ENCODE data around the gene SFXN3.
A peak's percentile ranks its signal among the peaks of the same experiment; 100 is the strongest.

The SFXN3 gene

GRCh38 chr10:101036726-101037125 is 5.7 kb downstream of the SFXN3 start:
- DNase-seq = no peak

- no peak for DNase-seq
Observed at GRCh38 chr10:101038484-101038883, 7.5 kb downstream of the SFXN3 start.

- no peak for DNase-seq
Observed at GRCh38 chr10:101040061-101040460, 9.0 kb downstream of the SFXN3 start.

GRCh38 chr10:101040851-101041250 is 9.8 kb downstream of the SFXN3 start:
- DNase-seq = no peak

GRCh38 chr10:101041252-101041761 is 10.3 kb downstream of the SFXN3 start:
- DNase-seq = peak; percentile 83

- DNase-seq = no peak
Observed at GRCh38 chr10:101042118-101042517, 11.1 kb downstream of the SFXN3 start.

- DNase-seq = peak; percentile 95
Observed at GRCh38 chr10:101042667-101043362, 11.8 kb downstream of the SFXN3 start.

GRCh38 chr10:101043363-101043707 is 12.3 kb downstream of the SFXN3 start:
- DNase-seq = no peak

- DNase-seq = no peak
Observed at GRCh38 chr10:101044117-101044516, 13.1 kb downstream of the SFXN3 start.

- DNase-seq = no peak
Observed at GRCh38 chr10:101046332-101047238, 15.6 kb downstream of the SFXN3 start.

GRCh38 chr10:101047268-101047667 is 16.2 kb downstream of the SFXN3 start:
- no peak for DNase-seq

- no peak for DNase-seq
Observed at GRCh38 chr10:101047961-101048892, 17.2 kb downstream of the SFXN3 start.

- peak; percentile 87 for DNase-seq
Observed at GRCh38 chr10:101050208-101051069, 19.4 kb downstream of the SFXN3 start.

- DNase-seq = no peak
Observed at GRCh38 chr10:101052285-101052684, 21.3 kb downstream of the SFXN3 start.

- DNase-seq = no peak
Observed at GRCh38 chr10:101053516-101053915, 22.5 kb downstream of the SFXN3 start.

GRCh38 chr10:101054351-101054750 is 23.3 kb downstream of the SFXN3 start:
- DNase-seq = no peak

GRCh38 chr10:101054876-101055275 is 23.8 kb downstream of the SFXN3 start:
- no peak for DNase-seq

- DNase-seq = no peak
Observed at GRCh38 chr10:101055411-101055810, 24.4 kb downstream of the SFXN3 start.

GRCh38 chr10:101056365-101057151 is 25.5 kb downstream of the SFXN3 start:
- DNase-seq = no peak

GRCh38 chr10:101060036-101060950 is 29.3 kb downstream of the SFXN3 start:
- DNase-seq = peak; percentile 93
